ENCODE results near the gene DHCR7. TPM values are rescaled to one million over a fixed set of nuclear protein-coding genes. Genes with fewer than 3 reads are reported as not detected.

DHCR7 gene
- total RNA-seq, 8 experiments from 2014 or later = 15.3 to 155 (median 49.6) TPM

DNA sequence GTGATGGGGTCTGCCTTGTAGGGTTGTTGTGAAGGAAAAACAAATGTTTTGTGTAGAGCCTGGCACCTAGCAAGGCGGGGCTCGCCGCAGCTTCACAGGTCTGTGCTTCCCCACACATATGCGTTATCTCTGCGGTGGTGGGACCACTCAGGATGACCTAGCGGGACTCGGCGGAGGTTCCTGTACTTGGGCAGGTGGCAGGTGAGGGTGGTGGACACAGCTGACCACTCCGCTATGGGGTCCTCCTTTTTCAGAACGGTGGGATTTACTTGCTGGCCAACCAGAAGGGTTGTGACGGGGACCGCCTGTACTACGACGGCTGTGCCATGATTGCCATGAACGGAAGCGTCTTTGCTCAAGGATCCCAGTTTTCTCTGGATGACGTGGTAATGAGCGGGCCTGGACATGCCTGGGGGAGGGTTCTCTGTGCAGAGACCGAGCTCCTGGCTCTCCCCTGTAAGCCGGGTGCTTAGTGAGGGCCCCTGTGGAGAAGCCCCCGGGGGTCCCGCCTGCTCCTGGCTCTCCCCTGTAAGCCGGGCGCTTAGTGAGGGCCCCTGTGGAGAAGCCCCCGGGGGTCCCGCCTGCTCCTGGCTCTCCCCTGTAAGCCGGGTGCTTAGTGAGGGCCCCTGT is 26.1 kb upstream of the DHCR7 start:
- WGBS, 10 experiments = 90 to 100% (median 100%) methylated on average over 2 of the region's 27 CpGs; no CpG with 5 or more reads in 7 of the 10 experiments
- H3K4me3 ChIP-seq = no peak overlapping the region
- no peak overlapping the region for H3K27ac ChIP-seq
- ATAC-seq (replicated peaks in 6 of 8) = no peak
- H3K4me1 ChIP-seq (replicated peaks in 1 of 2) = no peaks in the 10 kb centered on the region
- in situ Hi-C loops (cut with MboI; ENCODE audit: low pct_unique_long_range_greater_than_20kb in 2 of 9, low sequenced_read_pairs in 9 of 9, unreplicated experiment in 9 of 9) = no loop called here

- no peak overlapping the region for H3K4me3 ChIP-seq
- no peak overlapping the region for H3K27ac ChIP-seq
- in situ Hi-C loops (cut with MboI; ENCODE audit: low pct_unique_long_range_greater_than_20kb in 2 of 9, low sequenced_read_pairs in 9 of 9, unreplicated experiment in 9 of 9) = no loop called here
- no peak for ATAC-seq (replicated peaks in 6 of 8)
- H3K4me1 ChIP-seq (replicated peaks in 1 of 2) = no peaks in the 10 kb centered on the region
- WGBS, 10 experiments = 100% methylated on average over 1 to 5 of the region's 14 CpGs; no CpG with 5 or more reads in 7 of the 10 experiments
Measured at GRCh38 chr11:71473793-71474080, 25.5 kb upstream of the DHCR7 start.

DNA sequence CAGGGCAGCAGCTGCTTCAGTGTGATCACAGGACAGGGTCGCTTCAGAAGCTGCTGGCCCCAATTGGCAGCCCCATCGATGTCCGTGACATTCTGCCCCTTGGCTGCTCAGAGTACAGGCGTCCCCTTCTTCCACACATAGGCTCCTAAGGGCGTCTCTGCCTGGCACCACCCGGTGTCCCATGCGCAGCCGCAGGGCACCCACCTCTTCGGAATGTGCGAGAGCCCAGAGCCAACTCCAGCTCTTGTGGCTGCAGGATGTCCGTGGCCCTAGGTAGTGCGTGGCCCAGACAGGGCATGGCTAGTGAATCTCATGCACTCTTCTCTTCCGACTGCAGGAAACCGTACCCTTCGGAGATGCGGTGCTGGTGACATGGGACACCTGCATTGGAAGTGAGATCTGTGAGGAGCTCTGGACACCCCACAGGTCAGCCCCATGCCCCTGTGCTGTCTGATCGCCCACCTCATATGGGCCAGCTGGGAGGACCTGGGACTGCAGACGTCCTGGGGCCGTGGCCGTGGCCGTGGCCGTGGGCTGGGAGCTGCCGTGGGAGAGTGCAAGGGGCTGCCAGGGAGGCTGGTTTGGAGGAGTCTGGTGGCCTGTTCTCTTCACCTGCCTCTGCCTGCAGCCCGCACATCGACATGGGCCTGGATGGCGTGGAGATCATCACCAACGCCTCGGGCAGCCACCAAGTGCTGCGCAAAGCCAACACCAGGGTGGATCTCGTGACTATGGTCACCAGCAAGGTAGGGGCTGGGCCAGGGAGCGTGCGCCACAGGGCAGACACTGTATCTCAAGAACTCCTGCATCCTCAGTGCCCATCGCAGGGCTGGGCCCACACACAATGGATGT is 25.0 kb upstream of the DHCR7 start:
- Histone ChIP-seq H3K27ac (no peak overlapping the region), H3K4me3 (no peak overlapping the region), H3K4me1 (replicated peaks in 1 of 2) (no peaks in the 10 kb centered on the region)
- ATAC-seq (replicated peaks in 6 of 8) = no peak
- in situ Hi-C loops (cut with MboI; ENCODE audit: low pct_unique_long_range_greater_than_20kb in 2 of 9, low sequenced_read_pairs in 9 of 9, unreplicated experiment in 9 of 9) = no loop called here
- WGBS, 10 experiments = 94 to 100% (median 98%) methylated on average over 2 to 8 of the region's 33 CpGs; no CpG with 5 or more reads in 6 of the 10 experiments

DNA sequence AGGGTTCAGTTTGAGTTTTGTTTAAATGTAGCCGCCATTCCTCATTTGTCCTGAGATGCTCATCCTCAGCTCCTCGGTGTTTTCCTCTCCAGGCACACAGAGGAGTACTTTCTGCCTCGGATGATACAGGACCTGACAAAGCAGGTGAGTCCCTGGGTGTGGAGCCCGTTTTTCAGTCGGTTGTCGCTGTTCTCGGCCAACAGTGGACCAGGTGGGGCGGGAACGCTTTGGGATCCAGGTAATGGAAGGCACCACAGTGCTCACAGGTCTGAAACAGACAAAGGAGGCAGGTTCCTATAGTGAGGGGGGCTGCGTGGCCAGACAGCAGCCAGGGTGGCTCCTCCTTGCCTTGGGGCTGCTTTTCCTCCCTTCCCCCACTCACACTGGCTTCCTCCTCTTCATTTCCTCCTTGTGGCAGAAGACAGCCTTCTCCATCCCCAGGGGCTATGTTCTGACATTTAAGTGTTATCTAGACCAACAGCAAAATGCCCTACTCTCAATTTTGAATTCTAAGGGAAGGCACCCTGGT is 24.2 kb upstream of the DHCR7 start:
- in situ Hi-C loops (cut with MboI; ENCODE audit: low pct_unique_long_range_greater_than_20kb in 2 of 9, low sequenced_read_pairs in 9 of 9, unreplicated experiment in 9 of 9) = no loop called here
- Histone ChIP-seq H3K4me1 (replicated peaks in 1 of 2) (no peaks in the 10 kb centered on the region), H3K27ac (no peak overlapping the region), H3K4me3 (no peak overlapping the region)
- ATAC-seq (replicated peaks in 6 of 8) = no peak
- 60 to 100% (median 87%) methylated on average over 1 to 9 of the region's 10 CpGs; no CpG with 5 or more reads in 1 of the 10 experiments for WGBS, 10 experiments

DNA sequence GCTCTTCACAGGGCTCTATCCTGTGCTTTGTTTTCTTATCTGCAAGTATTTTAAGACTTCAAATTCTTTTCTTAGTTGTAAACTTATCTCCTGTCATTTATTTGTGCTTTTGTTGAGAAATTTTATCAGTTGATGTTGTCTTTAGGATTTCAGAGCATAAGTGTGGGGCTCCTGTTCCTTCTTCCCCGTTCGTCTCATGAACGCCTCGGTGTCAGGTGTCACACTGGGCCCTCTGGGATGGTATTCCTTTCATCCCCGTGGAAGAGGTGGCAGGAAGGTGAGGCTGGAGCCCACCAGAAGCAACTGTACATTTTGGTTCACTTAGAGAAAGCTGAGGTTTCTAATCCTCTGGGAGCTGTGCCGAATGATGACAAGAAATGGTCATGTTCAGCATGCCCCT is 22.8 kb upstream of the DHCR7 start:
- Histone ChIP-seq H3K27ac (no peak overlapping the region), H3K4me3 (no peak overlapping the region), H3K4me1 (replicated peaks in 1 of 2) (no peaks in the 10 kb centered on the region)
- ATAC-seq (replicated peaks in 6 of 8) = no peak
- WGBS, 10 experiments = 33 to 89% (median 72%) methylated on average over 1 to 5 of the region's 6 CpGs; no CpG with 5 or more reads in 1 of the 10 experiments
- in situ Hi-C loops (cut with MboI; ENCODE audit: low pct_unique_long_range_greater_than_20kb in 2 of 9, low sequenced_read_pairs in 9 of 9, unreplicated experiment in 9 of 9) = no loop called here

GRCh38 chr11:71467164-71467563 is 19.0 kb upstream of the DHCR7 start:
- no peak overlapping the region for H3K27ac ChIP-seq
- no peaks in the 10 kb centered on the region for H3K4me1 ChIP-seq (replicated peaks in 1 of 2)
- no peak overlapping the region for H3K4me3 ChIP-seq
- no peak for ATAC-seq (replicated peaks in 6 of 8)
- WGBS, 10 experiments = 86 to 100% (median 97%) methylated on average over 1 to 6 of the region's 6 CpGs; no CpG with 5 or more reads in 1 of the 10 experiments
- in situ Hi-C loops (cut with MboI; ENCODE audit: low pct_unique_long_range_greater_than_20kb in 2 of 9, low sequenced_read_pairs in 9 of 9, unreplicated experiment in 9 of 9) = no loop called here

GRCh38 chr11:71466358-71466757 is 18.2 kb upstream of the DHCR7 start:
- 80 to 100% (median 90%) methylated on average over 1 to 7 of the region's 9 CpGs; no CpG with 5 or more reads in 3 of the 10 experiments for WGBS, 10 experiments
- in situ Hi-C loops (cut with MboI; ENCODE audit: low pct_unique_long_range_greater_than_20kb in 2 of 9, low sequenced_read_pairs in 9 of 9, unreplicated experiment in 9 of 9) = no loop called here
- Histone ChIP-seq H3K4me3 (no peak overlapping the region), H3K4me1 (replicated peaks in 1 of 2) (no peaks in the 10 kb centered on the region), H3K27ac (no peak overlapping the region)
- no peak for ATAC-seq (replicated peaks in 6 of 8)

- Histone ChIP-seq H3K4me1 (replicated peaks in 1 of 2) (no peaks in the 10 kb centered on the region), H3K4me3 (no peak overlapping the region), H3K27ac (no peak overlapping the region)
- in situ Hi-C loops (cut with MboI; ENCODE audit: low pct_unique_long_range_greater_than_20kb in 2 of 9, low sequenced_read_pairs in 9 of 9, unreplicated experiment in 9 of 9) = no loop called here
- ATAC-seq (replicated peaks in 6 of 8) = no peak
- WGBS, 10 experiments = 90 to 100% (median 100%) methylated on average over 1 to 2 of the region's 4 CpGs; no CpG with 5 or more reads in 4 of the 10 experiments
Measured at GRCh38 chr11:71465054-71465453, 16.9 kb upstream of the DHCR7 start.

DNA sequence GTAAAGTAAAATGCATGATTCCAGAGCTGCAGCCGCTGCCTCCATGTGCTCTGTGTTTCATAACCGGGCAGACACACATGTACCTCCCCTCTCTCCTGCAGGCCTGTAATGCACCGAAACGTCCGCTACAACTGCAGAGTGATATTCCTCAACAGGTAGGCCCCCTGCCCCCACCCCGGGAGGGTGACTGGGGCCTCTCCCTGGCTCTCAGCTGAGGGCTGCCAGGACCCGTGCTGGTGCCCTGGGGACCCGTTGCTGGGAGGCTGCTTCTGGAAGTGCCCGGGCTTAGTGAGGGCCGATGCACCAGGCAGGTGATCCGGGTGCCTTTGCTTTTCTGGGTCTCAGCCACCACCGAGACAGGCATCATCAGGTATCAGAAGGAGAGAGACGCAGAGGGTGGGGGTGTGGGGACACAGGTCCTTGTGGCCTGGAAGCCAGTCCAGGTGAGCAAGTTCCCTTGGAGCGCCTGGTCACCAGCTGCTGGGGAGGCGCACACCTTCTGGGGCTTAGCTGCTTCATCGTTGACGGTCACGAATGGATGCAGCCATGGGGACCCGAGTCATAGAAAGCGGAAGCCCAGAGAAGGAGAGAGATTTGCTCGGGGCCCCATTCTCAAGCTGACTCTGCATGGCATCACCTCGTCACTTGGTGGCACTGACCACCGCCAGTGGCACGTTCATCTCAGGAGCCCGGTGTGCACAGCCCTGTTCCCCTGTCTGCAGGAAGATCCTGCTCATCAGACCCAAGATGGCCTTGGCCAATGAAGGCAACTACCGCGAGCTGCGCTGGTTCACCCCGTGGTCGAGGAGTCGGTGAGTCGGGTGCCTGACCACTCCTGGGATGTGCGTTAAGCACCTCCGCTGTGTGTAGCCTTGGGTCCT is 15.4 kb upstream of the DHCR7 start:
- H3K27ac ChIP-seq = no peak overlapping the region

DNA sequence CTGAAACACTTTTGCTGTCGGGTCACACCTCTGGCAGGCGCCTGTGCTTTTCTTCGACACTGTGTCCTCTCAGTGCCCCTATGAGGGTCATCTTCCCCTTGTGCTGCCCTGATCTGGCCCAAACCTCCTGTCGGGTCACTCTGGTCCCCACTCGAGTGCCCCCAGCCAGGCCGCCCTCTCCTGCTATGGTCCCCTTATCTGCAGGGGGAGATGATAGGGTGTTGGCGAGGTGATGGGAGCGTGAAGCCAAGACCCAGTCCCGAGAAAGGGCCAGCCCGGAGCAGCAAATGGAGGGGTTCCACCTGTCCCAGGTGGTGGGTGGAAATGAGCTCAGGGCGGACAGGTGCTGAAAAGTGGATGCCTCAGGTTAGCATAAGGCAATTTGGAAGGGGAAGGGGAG is 14.5 kb upstream of the DHCR7 start:
- no peak for ATAC-seq (replicated peaks in 6 of 8)
- Histone ChIP-seq H3K4me3 (no peak overlapping the region), H3K4me1 (replicated peaks in 1 of 2) (no peaks in the 10 kb centered on the region), H3K27ac (no peak overlapping the region)
- in situ Hi-C loops (cut with MboI; ENCODE audit: low pct_unique_long_range_greater_than_20kb in 2 of 9, low sequenced_read_pairs in 9 of 9, unreplicated experiment in 9 of 9) = no loop called here
- WGBS, 10 experiments = 80 to 100% (median 95%) methylated on average over 1 to 2 of the region's 11 CpGs; no CpG with 5 or more reads in 6 of the 10 experiments

More for the DNA sequence above, 15.4 kb upstream of the DHCR7 start:
- no peak for ATAC-seq (replicated peaks in 6 of 8)
- no peak overlapping the region for H3K4me3 ChIP-seq
- WGBS, 10 experiments = 67 to 100% (median 98%) methylated on average over 1 to 18 of the region's 34 CpGs; no CpG with 5 or more reads in 2 of the 10 experiments
- in situ Hi-C loops (cut with MboI; ENCODE audit: low pct_unique_long_range_greater_than_20kb in 2 of 9, low sequenced_read_pairs in 9 of 9, unreplicated experiment in 9 of 9) = no loop called here
- no peaks in the 10 kb centered on the region for H3K4me1 ChIP-seq (replicated peaks in 1 of 2)

DNA sequence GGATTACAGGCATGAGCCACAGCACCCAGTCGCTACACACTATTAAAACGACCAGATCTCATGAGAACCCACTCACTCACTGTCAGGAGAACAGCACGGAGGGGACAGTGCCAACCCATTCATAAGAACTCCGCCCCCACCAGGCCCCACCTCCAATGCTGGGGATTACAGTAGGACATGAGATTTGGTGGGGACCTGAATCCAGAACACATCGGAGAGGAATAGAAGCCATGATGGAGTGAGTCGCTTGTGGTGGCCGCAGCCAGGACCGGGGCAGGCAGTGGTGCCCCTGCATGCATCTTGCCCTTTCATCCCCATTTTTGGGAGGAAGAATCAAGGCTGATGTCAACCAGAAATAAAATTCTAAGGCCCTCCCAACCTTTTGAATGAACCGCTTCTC is 13.5 kb upstream of the DHCR7 start:
- no peak overlapping the region for H3K4me3 ChIP-seq
- no peak for ATAC-seq (replicated peaks in 6 of 8)
- in situ Hi-C loops (cut with MboI; ENCODE audit: low pct_unique_long_range_greater_than_20kb in 2 of 9, low sequenced_read_pairs in 9 of 9, unreplicated experiment in 9 of 9) = no loop called here
- no peaks in the 10 kb centered on the region for H3K4me1 ChIP-seq (replicated peaks in 1 of 2)
- H3K27ac ChIP-seq = no peak overlapping the region
- 52 to 100% (median 85%) methylated on average over 1 to 8 of the region's 9 CpGs; no CpG with 5 or more reads in 4 of the 10 experiments for WGBS, 10 experiments

DNA sequence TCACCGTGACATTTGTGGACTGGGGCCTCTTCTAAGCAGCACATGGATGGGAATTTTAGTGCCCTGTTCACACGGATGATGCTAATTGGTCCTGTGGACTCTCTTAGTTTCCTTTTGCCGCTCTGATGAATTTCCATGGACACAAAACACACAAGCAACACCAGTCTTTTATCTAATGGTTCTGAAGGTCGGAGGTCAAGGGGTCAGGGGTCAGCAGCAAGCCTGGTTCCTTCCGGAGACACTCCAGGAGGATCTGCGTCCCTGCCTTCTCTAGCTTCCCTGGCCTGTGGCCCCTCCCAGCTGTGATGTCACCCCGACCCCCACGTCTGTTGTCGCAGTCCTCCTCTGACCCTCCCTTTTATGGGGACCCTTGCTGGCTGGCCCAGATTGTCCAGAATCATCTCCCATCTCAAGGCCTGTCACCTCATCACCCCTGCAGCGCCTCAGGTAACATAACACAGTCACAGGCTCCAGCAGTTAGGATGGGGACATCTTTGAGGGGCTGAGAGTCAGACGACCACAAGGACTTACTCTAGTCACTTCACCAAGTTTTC is 11.7 kb upstream of the DHCR7 start:
- Histone ChIP-seq H3K4me3 (no peak overlapping the region), H3K4me1 (replicated peaks in 1 of 2) (no peaks in the 10 kb centered on the region), H3K27ac (no peak overlapping the region)
- ATAC-seq (replicated peaks in 6 of 8) = no peak
- in situ Hi-C loops (cut with MboI; ENCODE audit: low pct_unique_long_range_greater_than_20kb in 2 of 9, low sequenced_read_pairs in 9 of 9, unreplicated experiment in 9 of 9) = no loop called here
- 0 to 67% (median 8%) methylated on average over 1 to 3 of the region's 11 CpGs; no CpG with 5 or more reads in 3 of the 10 experiments for WGBS, 10 experiments
